Large intestine (tissue), 3 donors: ENCODE measurements around the gene PRKAG2. TPM values are rescaled to one million over a fixed set of nuclear protein-coding genes. Genes with fewer than 3 reads are reported as not detected.

Experiments
- DNase-seq, 2 donors: peaks; one replicate each; pipeline versions ENCODE4 v3.0.0 to v3.0.0-alpha.2; 2013
- H3K27ac ChIP-seq: one replicate; pipeline ENCODE4 v1.5.1; 2013; ENCODE audit warnings: low read length
- H3K27me3 ChIP-seq: 2 replicates; pipeline ENCODE4 v1.6.1; 2013; ENCODE audit warnings: low read length; ENCODE audit not compliant: control insufficient read depth, insufficient read depth
- H3K36me3 ChIP-seq: 2 replicates; pipeline ENCODE4 v1.6.1; 2013; ENCODE audit warnings: low read length; ENCODE audit not compliant: control insufficient read depth, insufficient read depth
- H3K4me1 ChIP-seq: one replicate; pipeline ENCODE4 v1.6.1; 2013; ENCODE audit warnings: low read length; ENCODE audit not compliant: control insufficient read depth, insufficient read depth
- H3K4me3 ChIP-seq: one replicate; pipeline ENCODE4 v1.5.1; 2013; ENCODE audit warnings: low read length
- H3K9me3 ChIP-seq: one replicate; pipeline ENCODE4 v1.6.1; 2013; ENCODE audit warnings: mild to moderate bottlenecking, low read depth, low read length, moderate library complexity; ENCODE audit not compliant: control insufficient read depth
- WGBS: methylation state at CpG from one replicate; pipeline ENCODE4 v1.1.5; 2013; ENCODE audit warnings: low lambda C conversion rate; ENCODE audit not compliant: insufficient coverage; 5-methylcytosine and 5-hydroxymethylcytosine counted together
- polyA plus RNA-seq: library from polyadenylated mRNA; unstranded; fragments of 120-200 nt; gene quantifications from one replicate; pipeline ENCODE4 v1.2.1, GENCODE V29; 2013

The PRKAG2 gene
- polyA plus RNA-seq, 1 donor = 50.9 TPM

DNA sequence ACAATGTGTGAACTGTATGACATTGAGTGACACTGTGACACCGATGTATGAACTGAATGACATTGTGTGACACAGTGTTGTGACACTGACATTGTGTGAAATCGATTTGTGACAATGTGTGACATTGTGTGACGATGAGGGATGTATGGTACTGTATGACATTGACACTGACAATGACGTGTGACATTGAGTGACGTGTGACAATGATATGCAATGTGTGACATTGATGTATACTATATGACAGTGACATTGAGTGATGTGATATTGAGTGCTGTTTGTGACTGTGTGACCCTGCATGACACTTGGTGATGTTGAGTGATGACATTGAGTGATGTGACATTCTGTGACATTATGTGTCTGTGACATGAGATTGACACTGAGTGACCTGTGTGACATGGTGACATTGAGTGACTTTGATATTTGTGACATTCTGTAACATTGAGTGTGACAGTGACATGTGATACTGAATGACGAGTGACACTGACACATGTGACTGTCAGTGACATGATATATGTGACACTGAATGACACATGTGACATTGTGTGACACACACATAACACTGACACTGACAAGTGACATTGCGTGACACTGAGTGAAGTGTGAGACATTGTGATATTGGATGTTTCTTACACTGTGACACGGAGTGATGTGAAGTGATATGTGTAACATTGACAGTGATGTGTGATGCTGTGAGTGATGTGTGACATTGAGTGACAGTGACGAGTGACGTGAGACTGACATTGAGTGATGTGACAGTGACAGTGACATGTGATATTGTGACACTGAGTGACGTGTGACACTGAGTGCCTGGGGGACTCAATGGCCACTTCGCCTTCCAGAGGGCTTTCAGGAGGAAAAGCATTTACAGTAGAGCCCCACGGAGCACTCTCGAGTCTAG lies 167.5 kb downstream of the PRKAG2 start:
- Histone ChIP-seq H3K4me3 (no peak overlapping the region), H3K27me3 (no peaks in the 10 kb centered on the region), H3K27ac (peak overlapping the region; percentile 89), H3K9me3 (no peaks in the 10 kb centered on the region), H3K4me1 (peaks cover 22% of the 10 kb centered on the region), H3K36me3 (peaks cover 3% of the 10 kb centered on the region)
- WGBS = 95% methylated on average over 3 of the region's 14 CpGs
- DNase-seq = no peak

- H3K27me3 ChIP-seq = no peaks in the 10 kb centered on the region
- no peaks in the 10 kb centered on the region for H3K9me3 ChIP-seq
- H3K4me1 ChIP-seq = peaks cover 22% of the 10 kb centered on the region
- no peak overlapping the region for H3K27ac ChIP-seq
- H3K4me3 ChIP-seq = no peak overlapping the region
- DNase-seq = no peak
- H3K36me3 ChIP-seq = peaks cover 3% of the 10 kb centered on the region
- no CpG with 5 or more reads among the region's 8 CpGs for WGBS
These were observed 168.3 kb downstream of the PRKAG2 start for GRCh38 chr7:151708610-151709009.

DNA sequence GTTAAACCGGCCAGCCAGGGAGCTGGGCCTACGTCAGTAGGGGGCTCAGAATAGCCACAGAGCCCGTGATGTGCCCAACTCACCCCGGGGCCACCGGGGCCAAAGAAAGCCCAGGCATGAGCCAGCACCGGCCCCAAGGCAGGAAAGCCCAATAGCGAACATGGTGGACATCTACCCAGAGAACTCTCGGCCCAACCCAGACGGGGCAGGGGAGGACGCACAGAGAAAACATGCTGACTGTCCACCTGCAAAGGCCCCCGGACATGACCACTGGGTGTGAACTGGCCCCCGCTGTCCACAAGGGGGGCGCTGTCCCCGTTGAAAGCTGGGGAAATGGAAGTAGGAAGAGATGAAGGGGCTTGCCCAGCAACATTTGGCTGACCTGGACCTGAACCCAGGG lies 169.2 kb downstream of the PRKAG2 start:
- H3K4me1 ChIP-seq = peaks cover 22% of the 10 kb centered on the region
- no peak overlapping the region for H3K27ac ChIP-seq
- no CpG with 5 or more reads among the region's 14 CpGs for WGBS
- DNase-seq = no peak
- peaks cover 3% of the 10 kb centered on the region for H3K36me3 ChIP-seq
- H3K27me3 ChIP-seq = no peaks in the 10 kb centered on the region
- no peaks in the 10 kb centered on the region for H3K9me3 ChIP-seq
- H3K4me3 ChIP-seq = no peak overlapping the region

DNA sequence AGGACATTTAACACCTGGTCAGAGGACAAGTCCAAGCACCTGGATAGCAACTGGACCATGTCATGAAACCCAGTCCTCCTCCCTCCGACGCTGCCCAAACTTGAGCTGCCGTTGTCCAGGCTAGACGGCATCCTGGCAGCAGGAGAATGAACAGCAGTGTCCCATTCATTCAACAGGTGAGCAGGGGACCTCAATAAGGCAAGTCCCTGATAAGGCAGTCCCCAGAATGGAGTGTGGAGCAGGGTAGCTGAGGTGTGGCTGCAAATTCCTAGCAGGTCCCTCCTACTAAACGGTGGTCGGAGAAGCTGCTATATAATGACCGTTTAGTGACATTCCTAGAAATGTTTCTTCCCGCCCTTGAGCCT lies 169.8 kb downstream of the PRKAG2 start:
- no CpG with 5 or more reads among the region's 8 CpGs for WGBS
- H3K27ac ChIP-seq = no peak overlapping the region
- no peaks in the 10 kb centered on the region for H3K9me3 ChIP-seq
- no peak overlapping the region for H3K4me3 ChIP-seq
- no peaks in the 10 kb centered on the region for H3K27me3 ChIP-seq
- H3K36me3 ChIP-seq = peaks cover 3% of the 10 kb centered on the region
- no peak for DNase-seq
- peaks cover 22% of the 10 kb centered on the region for H3K4me1 ChIP-seq

DNA sequence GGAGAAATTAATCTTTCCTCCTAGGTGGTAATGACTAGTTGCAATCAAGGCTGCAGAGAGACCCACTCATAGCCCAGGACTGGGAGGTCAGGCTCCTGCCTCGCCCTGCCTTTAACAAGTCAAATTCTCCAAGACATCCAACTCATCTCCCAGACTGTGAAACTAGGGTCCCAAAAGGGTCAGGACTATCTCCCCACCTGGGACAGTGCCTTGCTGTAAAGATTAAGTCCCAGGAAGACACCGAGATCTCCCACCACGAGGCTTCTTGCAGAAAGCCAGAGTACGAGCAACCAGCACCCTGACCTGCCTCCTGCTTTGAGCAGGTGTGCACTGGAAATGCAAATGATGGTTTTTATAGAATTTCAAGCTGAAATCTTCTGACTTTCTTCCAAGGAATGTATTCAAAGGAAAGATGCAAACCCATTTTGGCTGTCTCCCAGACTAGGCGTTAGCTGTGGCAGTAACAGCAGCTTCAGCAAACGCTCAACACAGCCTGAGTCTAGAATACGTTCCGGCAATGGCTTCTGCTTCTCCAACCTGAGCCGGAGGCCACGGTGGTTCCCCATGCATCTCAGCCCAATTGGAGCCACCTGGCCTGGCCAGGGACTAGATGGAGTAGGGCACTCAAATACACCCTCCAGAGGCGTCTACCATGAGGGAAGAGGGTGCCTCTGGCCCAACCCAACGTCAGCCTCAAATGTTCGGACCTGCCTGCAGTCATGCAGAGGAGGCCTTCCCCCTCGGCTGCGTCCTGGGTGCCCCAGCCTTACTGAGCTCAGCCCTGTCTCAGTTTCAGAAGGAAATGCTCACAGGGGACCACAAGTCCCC lies 170.4 kb downstream of the PRKAG2 start:
- Histone ChIP-seq H3K9me3 (no peaks in the 10 kb centered on the region), H3K4me1 (peaks cover 22% of the 10 kb centered on the region), H3K36me3 (peaks cover 3% of the 10 kb centered on the region), H3K27ac (peak overlapping the region; percentile 43), H3K27me3 (no peaks in the 10 kb centered on the region), H3K4me3 (no peak overlapping the region)
- DNase-seq = no peak
- WGBS = 100% methylated on average over 1 of the region's 15 CpGs

DNA sequence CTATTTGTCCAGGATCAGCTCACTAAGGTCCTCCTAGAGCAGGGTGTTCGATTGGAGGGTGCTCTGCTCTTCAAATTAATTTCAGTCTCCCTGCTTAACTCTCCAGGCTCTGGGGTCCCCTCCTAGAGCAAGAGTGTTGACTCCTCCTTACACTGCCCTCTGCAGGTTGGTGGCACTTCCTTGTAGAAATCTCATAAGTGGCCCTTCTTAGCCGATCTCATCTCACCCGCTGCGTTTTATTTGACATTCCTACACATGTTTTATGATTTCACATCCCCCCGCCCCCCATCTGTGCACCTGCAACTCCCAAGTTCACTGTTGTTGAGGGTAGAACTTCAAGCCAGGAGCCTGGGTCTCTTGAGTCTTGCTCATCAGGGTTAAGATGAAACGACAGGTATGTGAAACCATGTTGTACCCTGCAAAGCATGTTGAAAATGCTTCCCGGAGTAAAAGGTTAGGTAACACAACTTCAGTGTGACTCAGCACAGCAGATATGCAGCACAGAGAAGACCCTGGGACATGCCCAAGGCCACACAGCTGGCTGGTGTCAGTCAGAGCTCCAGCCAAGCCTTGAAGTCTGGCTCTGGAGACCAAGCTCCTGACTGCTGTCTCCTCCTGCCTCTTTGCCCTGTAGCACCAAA lies 171.2 kb downstream of the PRKAG2 start:
- DNase-seq = peak; percentile 38 to 73
- WGBS = no CpG with 5 or more reads among the region's 7 CpGs
- peak overlapping the region; percentile 43 for H3K27ac ChIP-seq
- H3K27me3 ChIP-seq = no peaks in the 10 kb centered on the region
- H3K4me3 ChIP-seq = no peak overlapping the region
- no peaks in the 10 kb centered on the region for H3K9me3 ChIP-seq
- H3K36me3 ChIP-seq = peaks cover 3% of the 10 kb centered on the region
- H3K4me1 ChIP-seq = peaks cover 18% of the 10 kb centered on the region

- Histone ChIP-seq H3K27ac (peak overlapping the region; percentile 43), H3K36me3 (peaks cover 3% of the 10 kb centered on the region), H3K9me3 (no peaks in the 10 kb centered on the region), H3K27me3 (no peaks in the 10 kb centered on the region), H3K4me3 (no peak overlapping the region), H3K4me1 (peaks cover 12% of the 10 kb centered on the region)
- no peak for DNase-seq
- 100% methylated on average over 1 of the region's 17 CpGs for WGBS
These were observed 171.8 kb downstream of the PRKAG2 start for GRCh38 chr7:151704960-151705635.

- Histone ChIP-seq H3K36me3 (peaks cover 3% of the 10 kb centered on the region), H3K4me3 (no peak overlapping the region), H3K9me3 (no peaks in the 10 kb centered on the region), H3K27me3 (no peaks in the 10 kb centered on the region), H3K4me1 (peaks cover 9% of the 10 kb centered on the region), H3K27ac (no peak overlapping the region)
- WGBS = no CpG with 5 or more reads among the region's 15 CpGs
- no peak for DNase-seq
These were observed 172.5 kb downstream of the PRKAG2 start for GRCh38 chr7:151704299-151704959.

GRCh38 chr7:151702961-151703360 lies 174.0 kb downstream of the PRKAG2 start:
- Histone ChIP-seq H3K27ac (no peak overlapping the region), H3K27me3 (no peaks in the 10 kb centered on the region), H3K36me3 (no peaks in the 10 kb centered on the region), H3K4me1 (peaks cover 9% of the 10 kb centered on the region), H3K4me3 (no peak overlapping the region), H3K9me3 (no peaks in the 10 kb centered on the region)
- no peak for DNase-seq
- WGBS = 100% methylated on average over 1 of the region's 9 CpGs
